SU-DHL-6 (cell line): ENCODE data around the gene RAB8A.

Source experiments
- H2AFZ ChIP-seq: fragments of 200-600 bp; sonication (generic); 2 replicates; pipeline ENCODE4 v1.6.1; 2014; ENCODE audit warnings: low read depth, mild to moderate bottlenecking, moderate library complexity, mixed read lengths, antibody characterized with exemption, low read length; ENCODE audit not compliant: severe bottlenecking
- H3F3A ChIP-seq: fragments of 200-600 bp; shearing (Covaris generic); 2 replicates; pipeline ENCODE4 v1.6.0; 2016; ENCODE audit warnings: antibody characterized with exemption, mild to moderate bottlenecking; ENCODE audit not compliant: insufficient read depth
- H3K27ac ChIP-seq: fragments of 200-600 bp; sonication (generic); 2 replicates; pipeline ENCODE4 v1.5.1; 2016; ENCODE audit warnings: low read depth, mild to moderate bottlenecking, low read length, moderate library complexity, mixed read lengths
- H3K27me3 ChIP-seq: fragments of 200-600 bp; sonication (generic), shearing (Covaris generic); 2 replicates; pipeline ENCODE4 v1.6.0; 2014; ENCODE audit warnings: mild to moderate bottlenecking, low read length
- H3K36me3 ChIP-seq: fragments of 200-600 bp; sonication (generic); 2 replicates; pipeline ENCODE4 v1.6.1; 2014; ENCODE audit warnings: mild to moderate bottlenecking, low read length, mixed read lengths
- H3K4me2 ChIP-seq: fragments of 300-600, 200-600 bp; shearing (Covaris generic), sonication (generic); 2 replicates; pipeline ENCODE4 v1.6.0; 2014; ENCODE audit warnings: low read length, low read depth, mild to moderate bottlenecking; ENCODE audit not compliant: poor library complexity, severe bottlenecking
- H3K4me3 ChIP-seq: fragments of 200-600 bp; sonication (generic); 2 replicates; pipeline ENCODE4 v1.5.1; 2014; ENCODE audit warnings: antibody characterized with exemption, low read length, mild to moderate bottlenecking, mixed read lengths; ENCODE audit not compliant: insufficient read depth, poor library complexity, severe bottlenecking
- H3K79me2 ChIP-seq: fragments of 200-600 bp; sonication (generic); 2 replicates; pipeline ENCODE4 v1.6.1; 2014; ENCODE audit warnings: mild to moderate bottlenecking, low read length, moderate library complexity; ENCODE audit not compliant: insufficient read depth
- H3K9ac ChIP-seq: fragments of 200-600 bp; sonication (generic); 2 replicates; pipeline ENCODE4 v1.7.0; 2014; ENCODE audit warnings: mild to moderate bottlenecking, low read length
- H3K9me2 ChIP-seq: fragments of 200-600 bp; sonication (generic); replicated peaks from 2 replicates; pipeline ENCODE4 v1.6.1; 2014; ENCODE audit warnings: low read length; ENCODE audit not compliant: insufficient read depth
- H3K9me3 ChIP-seq: fragments of 200-600 bp; sonication (generic); 2 replicates; pipeline ENCODE4 v1.6.1; 2014; ENCODE audit warnings: low read length, mixed read lengths; ENCODE audit not compliant: insufficient read depth
- H4K20me1 ChIP-seq: fragments of 200-600 bp; sonication (generic); 2 replicates; pipeline ENCODE4 v1.6.1; 2014; ENCODE audit warnings: low read depth, mild to moderate bottlenecking, antibody characterized with exemption, low read length, moderate library complexity, mixed read lengths
- CTCF ChIP-seq: fragments of 200-600 bp; sonication (generic); IDR thresholded peaks from one replicate; pipeline ENCODE4 v1.5.1; 2017; ENCODE audit warnings: antibody characterized with exemption, mild to moderate bottlenecking, low read length, moderate library complexity; ENCODE audit not compliant: insufficient read depth, poor library complexity, severe bottlenecking
- EZH2phosphoT487 ChIP-seq: fragments of 200-600 bp; sonication (generic), shearing (Covaris generic); conservative IDR thresholded peaks from 2 replicates; pipeline ENCODE4 v1.6.1; 2018; ENCODE audit warnings: mild to moderate bottlenecking, antibody characterized with exemption, low read length, moderate library complexity, mixed read lengths

Gene RAB8A

GRCh38 chr19:16157601-16158000, 45.9 kb downstream of the RAB8A start:
- Histone ChIP-seq H3K36me3 (peaks cover 26% of the 10 kb centered on the region), H3K9ac (no peak overlapping the region), H3F3A (peaks cover 31% of the 10 kb centered on the region)

GRCh38 chr19:16159655-16160054, 48.0 kb downstream of the RAB8A start:
- no peaks in the 10 kb centered on the region for H4K20me1 ChIP-seq
- H3K9me3 ChIP-seq = no peaks in the 10 kb centered on the region
- H3K79me2 ChIP-seq = no peaks in the 10 kb centered on the region
- H3K4me3 ChIP-seq = no peak overlapping the region
- H3K9ac ChIP-seq = no peak overlapping the region
- H3K27ac ChIP-seq = no peak overlapping the region
- peaks cover 15% of the 10 kb centered on the region; the same call in 1 of the 2 replicates for H3K36me3 ChIP-seq
- TF ChIP-seq EZH2phosphoT487 (no peak), CTCF (no peak)
- H2AFZ ChIP-seq = no peak overlapping the region
- H3F3A ChIP-seq = peaks cover 31% of the 10 kb centered on the region
- no peak overlapping the region for H3K4me2 ChIP-seq
- H3K9me2 ChIP-seq = no peaks in the 10 kb centered on the region
- no peaks in the 10 kb centered on the region for H3K27me3 ChIP-seq

More at GRCh38 chr19:16157601-16158000, 45.9 kb downstream of the RAB8A start:
- Histone ChIP-seq H3K4me2 (no peak overlapping the region), H3K79me2 (no peaks in the 10 kb centered on the region), H3K9me2 (no peaks in the 10 kb centered on the region), H3K4me3 (no peak overlapping the region), H3K27ac (no peak overlapping the region), H3K9me3 (no peaks in the 10 kb centered on the region), H4K20me1 (no peaks in the 10 kb centered on the region), H3K27me3 (no peaks in the 10 kb centered on the region), H2AFZ (no peak overlapping the region)
- TF ChIP-seq EZH2phosphoT487 = no peak
- no peak for TF ChIP-seq CTCF

GRCh38 chr19:16160445-16160942, 48.8 kb downstream of the RAB8A start:
- Histone ChIP-seq H3K27ac (no peak overlapping the region), H2AFZ (no peak overlapping the region), H3K4me3 (no peak overlapping the region), H3K9me3 (no peaks in the 10 kb centered on the region), H3K9me2 (no peaks in the 10 kb centered on the region), H3K27me3 (no peaks in the 10 kb centered on the region), H3K4me2 (no peak overlapping the region), H3K79me2 (no peaks in the 10 kb centered on the region), H3F3A (peaks cover 24% of the 10 kb centered on the region), H4K20me1 (no peaks in the 10 kb centered on the region), H3K9ac (no peak overlapping the region), H3K36me3 (peaks cover 9% of the 10 kb centered on the region; the same call in 1 of the 2 replicates)
- TF ChIP-seq EZH2phosphoT487 (no peak), CTCF (no peak)
